ENCODE measurements around the gene HMOX1. TPM values are rescaled to one million over a fixed set of nuclear protein-coding genes. Genes with fewer than 3 reads are reported as not detected.

The HMOX1 gene
- total RNA-seq, 1 experiment from 2014 or later = 26.4 TPM

GRCh38 chr22:35335936-35336781 lies 44.7 kb upstream of the HMOX1 start:
- no peaks in the 10 kb centered on the region for H3K27me3 ChIP-seq (ENCODE audit: insufficient read depth, low read length)
- H3K79me2 ChIP-seq (ENCODE audit: insufficient read depth, low read length) = no peaks in the 10 kb centered on the region
- H3K36me3 ChIP-seq (ENCODE audit: control insufficient read depth in 1 of 2, insufficient read depth in 2 of 2, low read length in 2 of 2) = no peaks in the 10 kb centered on the region
- no peak overlapping the region for H3K27ac ChIP-seq (ENCODE audit: low read depth, low read length)
- ATAC-seq = no peak
- TF ChIP-seq MAX (IDR thresholded peaks at IDR 0.05) (no peak), SIN3A (IDR thresholded peaks at IDR 0.05; ENCODE audit: low read depth) (no peak), SP1 (IDR thresholded peaks at IDR 0.05; ENCODE audit: low read depth) (no peak), ELF1 (IDR thresholded peaks at IDR 0.05; ENCODE audit: borderline replicate concordance, low read depth) (no peak), EGR1 (IDR thresholded peaks at IDR 0.05; ENCODE audit: low read depth) (no peak), CTCF (IDR thresholded peaks at IDR 0.05 in 2 of 3, conservative IDR thresholded peaks at IDR 0.05 in 1 of 3; ENCODE audit: borderline replicate concordance in 1 of 3, insufficient read depth in 1 of 3, low read depth in 2 of 3, low read length in 2 of 3) (no peak), EZH2 (IDR thresholded peaks at IDR 0.05) (no peak), CEBPB (IDR thresholded peaks at IDR 0.05; ENCODE audit: low read depth) (no peak), ZBTB33 (IDR thresholded peaks at IDR 0.05; ENCODE audit: extremely low read depth, insufficient replicate concordance, low read length) (no peak), JUND (IDR thresholded peaks at IDR 0.05) (no peak), EZH2phosphoT487 (IDR thresholded peaks at IDR 0.05; ENCODE audit: borderline replicate concordance) (no peak), REST (IDR thresholded peaks at IDR 0.05; ENCODE audit: low read depth) (no peak), CBX3 (IDR thresholded peaks at IDR 0.05; ENCODE audit: low read depth) (no peak), YY1 (IDR thresholded peaks at IDR 0.05; ENCODE audit: extremely low read depth, insufficient replicate concordance, low read depth, low read length) (no peak), RAD21 (IDR thresholded peaks at IDR 0.05; ENCODE audit: low read depth) (no peak)
- no peaks in the 10 kb centered on the region for H3K4me1 ChIP-seq (ENCODE audit: control insufficient read depth in 1 of 2, insufficient read depth in 2 of 2, low read length in 2 of 2)
- ChIA-PET POLR2A (no interaction called here), CTCF (no interaction called here), RAD21 (ENCODE audit: low non-redundant PET in 1 of 2, low total read pairs in 2 of 2, uncharacterized antibody in 2 of 2, unreplicated experiment in 2 of 2) (no interaction called here)
- no TSS peak for BruUV-seq (replicated peaks)
- DNase-seq (ENCODE audit: low read depth, low spot score) = no peak
- no peaks in the 10 kb centered on the region for H3K9me3 ChIP-seq (ENCODE audit: control insufficient read depth in 1 of 2, insufficient read depth in 1 of 2, low read depth in 1 of 2, low read length in 2 of 2)
- no peak overlapping the region for H3K4me3 ChIP-seq (replicated peaks in 1 of 2; ENCODE audit: low read depth in 1 of 2, low read length in 2 of 2)
- no peaks in the 10 kb centered on the region for H4K20me1 ChIP-seq (ENCODE audit: insufficient read depth)
- no peak overlapping the region for H3K4me2 ChIP-seq (ENCODE audit: low read length)
- H3K9ac ChIP-seq (ENCODE audit: low read length) = no peak overlapping the region
- intact Hi-C loops (cut with micrococcal nuclease) = no loop called here
- H3K9me2 ChIP-seq (ENCODE audit: insufficient read depth) = no peaks in the 10 kb centered on the region
- H2AFZ ChIP-seq (ENCODE audit: low read depth, low read length, poor library complexity, severe bottlenecking) = no peak overlapping the region

Data from HCT116 (cell line).